Measurements from ENCODE around the gene SEC22A. TPM values are rescaled to one million over a fixed set of nuclear protein-coding genes. Genes with fewer than 3 reads are reported as not detected.

The SEC22A gene
- total and polyA plus RNA-seq, 12 donors: 2.9 to 13.6 (median 10.0) TPM

GRCh38 chr3:123318374-123318773 lies 116.6 kb downstream of the SEC22A start:
- Histone ChIP-seq H3K36me3 (peaks cover 0 to 88% (median 3%) of the 10 kb centered on the region in 9 donors), H3K4me1 (peaks cover 4 to 61% (median 12%) of the 10 kb centered on the region in 9 donors), H3K27ac (peak overlapping the region in 1 of 10 donors; percentile 26), H3K4me3 (no peak overlapping the region), H3K9me3 (no peaks in the 10 kb centered on the region), H3K27me3 (peaks cover 0 to 12% (median 0%) of the 10 kb centered on the region in 7 donors)
- 68 to 84% methylated on average over 3 of the region's 3 CpGs for WGBS, 2 donors
- ATAC-seq: no peak
- intact Hi-C loops (cut with DNase I): no loop called here
- DNase-seq: no peak
- TF ChIP-seq CTCF (IDR thresholded peaks at IDR 0.05): no peak

GRCh38 chr3:123319760-123320159 lies 118.0 kb downstream of the SEC22A start:
- peaks cover 0 to 52% (median 9%) of the 10 kb centered on the region in 9 donors for H3K4me1 ChIP-seq
- H3K36me3 ChIP-seq: peaks cover 0 to 87% (median 3%) of the 10 kb centered on the region in 9 donors
- peak in 5 of 8 donors; percentile 16 to 36 (median 23) for ATAC-seq
- H3K9me3 ChIP-seq: no peaks in the 10 kb centered on the region
- no peak for DNase-seq
- intact Hi-C loops (cut with DNase I): no loop called here
- peak overlapping the region in 7 of 10 donors; percentile 18 to 67 (median 39) for H3K27ac ChIP-seq
- H3K27me3 ChIP-seq: peaks cover 0 to 2% (median 0%) of the 10 kb centered on the region in 7 donors
- TF ChIP-seq CTCF (IDR thresholded peaks at IDR 0.05): no peak
- no peak overlapping the region for H3K4me3 ChIP-seq
- 27 to 39% methylated on average over 10 of the region's 10 CpGs for WGBS, 2 donors

GRCh38 chr3:123320221-123320620 lies 118.5 kb downstream of the SEC22A start:
- Histone ChIP-seq H3K9me3 (no peaks in the 10 kb centered on the region), H3K27me3 (no peaks in the 10 kb centered on the region), H3K27ac (peak overlapping the region in 7 of 10 donors; percentile 18 to 67 (median 39)), H3K36me3 (peaks cover 0 to 87% (median 3%) of the 10 kb centered on the region in 9 donors), H3K4me3 (no peak overlapping the region), H3K4me1 (peaks cover 0 to 52% (median 12%) of the 10 kb centered on the region in 9 donors)
- DNase-seq (no peak), ATAC-seq (peak in 2 of 8 donors; percentile 2 to 3)
- intact Hi-C loops (cut with DNase I): no loop called here
- no peak for TF ChIP-seq CTCF (IDR thresholded peaks at IDR 0.05)
- WGBS, 2 donors: 57 to 69% methylated on average over 5 of the region's 5 CpGs

GRCh38 chr3:123321806-123322205 lies 120.1 kb downstream of the SEC22A start:
- H3K9me3 ChIP-seq: no peaks in the 10 kb centered on the region
- 66 to 73% methylated on average over 8 of the region's 8 CpGs for WGBS, 2 donors
- peak overlapping the region in 4 of 10 donors; percentile 34 to 56 (median 39) for H3K27ac ChIP-seq
- H3K4me1 ChIP-seq: peaks cover 0 to 61% (median 17%) of the 10 kb centered on the region in 9 donors
- no peak for TF ChIP-seq CTCF (IDR thresholded peaks at IDR 0.05)
- intact Hi-C loops (cut with DNase I): no loop called here
- H3K36me3 ChIP-seq: peaks cover 0 to 83% (median 2%) of the 10 kb centered on the region in 9 donors
- DNase-seq: no peak
- H3K4me3 ChIP-seq: no peak overlapping the region
- H3K27me3 ChIP-seq: no peaks in the 10 kb centered on the region
- peak in 5 of 8 donors; percentile 3 to 57 (median 14) for ATAC-seq
